ELR (cell line): Measurements from ENCODE around the gene TRIM60.
"Not testable (repeated sequence)": the region's sequence is repeated elsewhere in the genome, so short reads cannot be mapped to it uniquely, and the experiment has no call there.

ENCODE experiments used
- DNase-seq: peaks from one replicate; pipeline ENCODE4 v3.0.0-alpha.2; 2015; ENCODE audit warnings: low read depth

The TRIM60 gene

DNA sequence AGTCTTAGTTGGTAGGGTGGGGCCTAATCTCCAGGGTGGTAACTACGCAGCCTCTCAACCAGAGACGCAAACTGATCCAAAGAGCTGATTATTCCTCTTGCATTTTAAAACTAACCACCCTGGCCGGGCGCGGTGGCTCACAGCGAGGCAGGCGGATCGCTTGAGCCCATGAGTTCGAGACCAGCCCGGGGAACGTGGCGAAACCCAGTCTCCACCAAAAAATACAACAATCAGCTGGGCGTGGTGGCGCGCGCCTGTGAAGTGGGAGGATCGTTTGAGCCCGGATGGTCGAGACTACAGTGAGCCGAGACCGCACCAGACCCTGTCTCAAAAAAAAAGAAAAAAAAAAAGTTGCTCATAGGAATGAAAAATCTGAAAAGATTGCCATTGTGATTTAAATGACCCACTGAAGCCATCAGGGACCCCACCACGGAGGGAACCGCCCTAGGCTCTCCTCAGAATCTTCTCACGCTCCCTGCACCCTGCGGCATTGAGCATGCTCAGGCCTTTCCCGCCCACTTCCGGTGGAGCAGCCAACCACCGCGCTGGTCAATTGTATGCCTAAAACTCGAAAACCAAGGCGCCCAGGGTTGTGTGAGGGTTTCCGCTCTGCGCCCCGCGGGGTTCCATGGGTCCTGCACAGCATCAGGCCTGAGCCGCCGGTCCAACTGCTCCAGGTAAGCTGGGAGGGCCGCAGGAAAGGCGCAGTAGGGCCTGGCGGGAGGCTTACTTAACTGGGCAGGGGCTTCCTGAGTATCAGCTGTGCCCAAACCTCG lies at the start of gene TRIM60:
Gene TRIM60, plus strand, starts transcription at position 564 of the 776 bp plus-strand sequence. CDS start 8,074 bp downstream, outside the sequence.
- DNase-seq, result no peak

DNA sequence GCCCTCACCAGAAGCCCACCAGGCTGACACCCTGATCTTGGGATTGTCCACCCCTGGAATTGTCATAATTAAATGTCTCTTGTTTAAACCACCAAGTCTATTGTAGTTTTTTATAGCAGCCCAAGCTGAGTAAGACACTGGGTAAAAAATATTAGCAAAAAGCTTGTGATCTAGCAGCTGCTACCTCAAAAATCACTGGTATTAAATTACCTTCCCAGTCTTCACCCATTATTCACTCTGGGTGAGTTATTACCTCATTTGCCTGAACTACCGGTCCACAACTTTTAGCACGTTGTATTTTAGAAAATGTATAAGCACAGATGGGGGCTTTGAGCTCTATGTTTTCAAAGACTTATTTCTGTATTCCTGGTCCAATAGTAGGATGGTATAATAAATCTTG lies 42.3 kb upstream of the TRIM60 start:
- DNase-seq, result no peak

DNA sequence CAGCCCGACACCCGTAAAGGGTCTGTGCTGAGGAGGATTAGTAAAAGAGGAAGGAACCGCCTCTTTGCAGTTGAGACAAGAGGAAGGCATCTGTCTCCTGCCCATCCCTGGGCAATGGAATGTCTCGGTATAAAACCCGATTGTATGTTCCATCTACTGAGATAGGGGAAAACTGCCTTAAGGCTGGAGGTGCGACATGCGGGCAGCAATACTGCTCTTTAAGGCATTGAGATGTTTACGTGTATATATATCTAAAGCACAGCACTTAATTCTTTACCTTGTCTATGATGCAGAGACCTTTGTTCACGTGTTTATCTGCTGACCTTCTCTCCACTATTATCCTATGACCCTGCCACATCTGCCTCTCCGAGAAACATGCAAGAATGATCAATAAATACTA lies 41.0 kb upstream of the TRIM60 start:
- DNase-seq, result not testable (repeated sequence)

DNA sequence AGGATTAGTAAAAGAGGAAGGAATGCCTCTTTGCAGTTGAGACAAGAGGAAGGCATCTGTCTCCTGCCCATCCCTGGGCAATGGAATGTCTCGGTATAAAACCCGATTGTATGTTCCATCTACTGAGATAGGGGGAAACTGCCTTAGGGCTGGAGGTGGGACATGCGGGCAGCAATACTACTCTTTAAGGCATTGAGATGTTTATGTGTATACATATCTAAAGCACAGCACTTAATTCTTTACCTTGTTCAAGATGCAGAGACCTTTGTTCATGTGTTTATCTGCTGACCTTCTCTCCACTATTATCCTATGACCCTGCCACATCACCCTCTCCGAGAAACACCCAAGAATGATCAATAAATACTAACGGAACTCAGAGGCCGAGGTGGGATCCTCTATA lies 35.7 kb upstream of the TRIM60 start:
- DNase-seq, result not testable (repeated sequence)

DNA sequence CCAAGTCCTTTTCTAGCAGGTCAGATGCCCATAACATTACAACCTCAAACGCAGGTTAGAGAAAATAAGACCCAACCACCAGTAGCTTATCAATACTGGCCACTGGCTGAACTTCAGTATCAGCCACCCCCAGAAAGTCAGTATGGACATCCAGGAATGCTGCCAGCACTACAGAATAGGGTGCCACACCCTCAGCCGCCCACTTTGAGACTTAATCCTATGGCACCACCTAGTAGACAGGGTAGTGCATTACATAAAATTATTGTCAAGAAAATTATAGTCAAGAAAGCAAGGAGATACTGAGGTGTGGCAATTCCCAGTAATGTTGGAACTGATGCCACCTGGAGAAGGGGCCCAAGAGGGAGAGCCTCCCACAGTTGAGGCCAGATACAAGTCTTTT lies 34.5 kb upstream of the TRIM60 start:
- peak; percentile 24 for DNase-seq

DNA sequence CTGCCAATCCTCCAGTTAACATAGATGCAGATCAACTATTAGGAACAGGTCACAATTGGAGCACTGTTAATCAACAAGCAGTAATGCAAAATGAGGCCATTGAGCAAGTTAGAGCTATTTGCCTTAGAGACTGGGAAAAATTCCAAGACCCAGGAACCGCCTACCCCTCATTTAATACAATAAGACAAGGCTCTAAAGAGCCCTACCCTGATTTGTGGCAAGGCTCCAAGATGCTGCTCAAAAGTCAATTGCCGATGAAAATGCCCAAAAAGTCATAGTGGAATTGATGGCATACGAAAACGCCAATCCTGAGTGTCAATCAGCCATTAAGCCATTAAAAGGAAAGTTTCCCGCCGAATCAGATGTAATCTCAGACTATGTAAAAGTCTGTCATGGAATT lies 33.9 kb upstream of the TRIM60 start:
- no peak for DNase-seq

DNA sequence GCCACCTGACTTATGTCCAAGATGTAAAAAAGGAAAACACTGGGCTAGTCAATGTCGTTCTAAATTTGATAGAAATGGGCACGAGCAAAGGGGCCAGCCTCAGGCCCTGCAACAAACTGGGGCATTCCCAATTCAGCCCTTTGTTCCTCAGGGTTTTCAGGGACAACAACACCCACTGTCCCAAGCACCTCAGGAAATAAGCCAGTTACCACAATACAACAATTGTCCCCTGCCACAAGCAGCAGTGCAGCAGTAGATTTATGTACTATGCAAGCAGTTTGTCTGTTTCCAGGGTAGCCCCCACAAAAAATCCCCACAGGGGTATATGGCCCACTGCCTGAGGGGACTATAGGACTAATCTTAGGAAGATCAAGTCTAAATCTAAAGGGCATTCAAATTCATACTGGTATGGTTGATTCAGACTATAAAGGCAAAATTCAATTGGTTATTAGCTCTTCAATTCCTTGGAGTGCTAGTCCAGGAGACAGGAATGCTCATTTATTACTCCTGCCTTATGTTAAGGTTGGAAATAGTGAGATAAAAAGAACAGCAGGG lies 33.2 kb upstream of the TRIM60 start:
- not testable (repeated sequence) for DNase-seq

DNA sequence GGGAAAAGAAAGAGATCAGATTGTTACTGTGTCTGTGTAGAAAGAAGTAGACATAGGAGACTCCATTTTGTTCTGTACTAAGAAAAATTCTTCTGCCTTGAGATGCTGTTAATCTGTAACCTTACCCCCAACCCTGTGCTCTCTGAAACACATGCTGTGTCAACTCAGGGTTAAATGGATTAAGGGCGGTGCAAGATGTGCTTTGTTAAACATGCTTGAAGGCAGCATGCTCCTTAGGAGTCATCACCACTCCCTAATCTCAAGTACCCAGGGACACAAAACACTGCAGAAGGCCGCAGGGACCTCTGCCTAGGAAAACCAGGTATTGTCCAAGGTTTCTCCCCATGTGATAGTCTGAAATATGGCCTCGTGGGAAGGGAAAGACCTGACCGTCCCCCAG lies 29.8 kb upstream of the TRIM60 start:
- not testable (repeated sequence) for DNase-seq

DNA sequence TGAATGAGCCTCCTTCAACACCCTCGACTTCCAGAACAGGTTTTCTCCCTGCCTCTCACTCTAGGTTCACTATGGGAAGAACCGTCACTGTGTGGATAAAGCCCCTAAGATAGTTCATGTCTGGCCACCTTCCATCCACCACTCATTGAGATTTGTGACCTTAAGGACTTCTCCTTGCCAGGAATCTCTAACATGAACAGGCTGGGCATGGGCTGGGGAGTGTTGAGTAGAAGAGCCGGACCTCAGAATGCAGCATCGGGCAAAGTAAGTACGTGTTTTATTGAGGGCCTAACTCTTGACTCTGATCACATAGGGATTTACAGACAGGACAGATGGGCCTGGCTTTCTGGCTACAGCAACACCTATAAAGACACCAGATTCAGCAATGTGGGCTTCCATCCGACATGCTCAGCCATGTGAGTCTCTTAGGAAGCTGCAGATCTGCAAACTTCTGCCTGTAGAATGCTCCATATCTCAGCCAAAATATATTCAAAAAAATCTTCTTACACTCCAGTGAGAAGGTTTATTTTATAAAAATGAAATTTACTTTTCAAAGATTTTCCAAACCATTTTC lies 26.4 kb upstream of the TRIM60 start:
- no peak for DNase-seq

DNA sequence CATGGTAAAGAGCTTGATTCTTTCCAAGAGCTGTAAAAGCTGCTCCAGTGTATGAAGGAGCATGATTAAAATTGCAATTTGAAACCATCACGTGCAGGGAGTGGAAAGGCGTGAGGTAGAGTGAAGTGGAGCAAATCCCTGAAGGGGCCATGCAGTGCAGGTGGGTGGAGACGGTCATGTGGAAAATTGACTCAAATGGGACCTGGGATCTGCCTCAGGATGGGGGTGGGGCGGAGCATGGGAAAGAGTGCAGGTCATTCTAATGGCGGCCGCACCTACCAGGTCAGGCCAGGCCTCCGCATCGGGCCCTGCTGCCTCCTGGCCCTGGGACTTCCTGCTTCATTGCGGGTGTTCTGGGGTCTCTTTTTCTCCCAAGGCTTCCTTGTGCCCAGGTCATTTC lies 25.3 kb upstream of the TRIM60 start:
- DNase-seq, result no peak

DNA sequence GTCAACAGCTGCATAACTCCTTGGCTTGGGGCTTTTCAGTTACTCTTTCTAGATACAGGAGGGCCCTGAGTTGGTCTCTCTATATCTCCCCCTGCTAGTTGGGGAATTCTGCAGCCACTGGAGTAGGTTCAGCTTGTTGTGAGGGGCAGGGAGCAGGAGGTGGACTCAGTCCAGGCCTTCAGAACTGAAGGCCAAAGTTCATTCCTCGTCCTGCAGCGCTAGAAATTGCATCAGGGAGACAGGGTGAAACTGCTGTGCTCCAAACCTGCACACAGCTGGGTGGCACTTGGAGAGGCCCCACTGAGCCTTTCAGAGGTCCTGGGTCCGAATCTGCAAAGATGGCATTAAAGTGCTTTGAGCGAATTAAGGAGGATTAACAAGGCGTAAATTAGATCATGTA lies 24.9 kb upstream of the TRIM60 start:
- no peak for DNase-seq

DNA sequence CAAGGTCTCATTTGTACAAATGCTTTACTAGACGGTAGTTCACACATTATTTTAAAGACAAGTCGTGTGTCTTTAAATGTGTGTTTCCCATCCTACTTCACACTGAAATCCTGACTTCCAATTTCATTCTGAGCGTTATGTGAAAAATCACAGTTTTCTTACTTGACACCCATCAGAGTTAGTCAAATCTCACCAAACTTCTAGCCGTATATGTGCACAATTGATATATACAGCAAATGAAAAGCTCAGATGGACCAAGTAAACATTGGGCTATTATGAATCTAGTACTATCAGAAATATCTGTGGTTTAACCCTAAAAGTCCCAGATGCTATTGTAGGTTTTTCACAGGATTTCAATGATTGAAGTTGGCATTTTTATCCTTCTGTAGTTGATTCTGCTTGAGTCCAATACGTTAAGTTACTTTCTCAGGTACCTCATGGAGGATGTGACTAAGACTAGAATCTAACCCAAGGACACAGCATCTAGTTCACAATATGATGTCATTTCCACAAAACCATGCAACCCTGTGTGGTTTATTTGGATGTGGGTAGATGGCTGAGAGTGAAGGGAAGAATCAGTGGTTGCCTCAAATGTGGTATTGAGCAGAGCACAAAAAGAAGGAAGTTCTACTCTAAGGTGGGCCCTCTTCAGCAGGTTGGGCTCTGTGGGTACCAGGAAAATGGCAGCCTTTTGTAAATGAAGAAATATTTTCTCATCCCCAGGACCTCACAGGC lies 22.1 kb upstream of the TRIM60 start:
- DNase-seq, result no peak

DNA sequence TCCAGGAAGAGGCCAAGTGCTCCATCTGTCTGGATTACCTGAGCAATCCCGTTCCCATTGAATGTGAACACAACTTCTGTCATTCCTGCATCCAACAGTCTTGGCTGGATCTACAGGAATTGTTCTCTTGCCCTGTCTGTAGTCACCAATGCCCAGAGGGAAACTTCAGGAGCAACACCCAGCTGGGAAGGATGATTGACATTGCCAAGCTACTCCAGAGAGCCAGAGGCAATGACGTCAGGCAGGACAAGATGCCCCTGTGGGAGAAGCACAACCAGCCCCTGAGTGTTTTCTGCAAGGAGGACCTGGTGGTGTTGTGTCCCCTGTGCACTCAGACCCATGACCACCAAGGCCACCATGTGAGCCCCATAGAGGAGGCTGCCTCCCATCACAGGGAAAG lies 21.3 kb upstream of the TRIM60 start:
- no peak for DNase-seq

DNA sequence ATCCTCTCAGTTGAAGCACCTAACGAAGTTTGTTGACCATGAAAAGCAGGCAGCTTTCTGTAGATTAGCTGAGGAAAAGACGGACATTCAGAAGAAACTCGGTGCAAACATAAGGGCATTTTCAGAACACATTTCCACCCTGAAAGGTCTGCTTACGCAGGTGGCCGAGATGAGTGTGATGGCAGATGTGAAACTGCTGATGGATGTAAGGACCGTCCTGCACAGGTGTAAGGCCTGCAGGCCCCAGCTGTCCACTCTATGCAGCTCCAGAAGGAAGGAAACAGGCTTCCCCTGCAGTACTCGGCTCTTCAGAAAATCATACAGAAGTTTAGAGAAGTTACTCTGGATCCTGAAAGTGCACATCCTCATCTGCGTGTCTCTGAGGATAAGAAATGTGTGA lies 20.8 kb upstream of the TRIM60 start:
- no peak for DNase-seq

DNA sequence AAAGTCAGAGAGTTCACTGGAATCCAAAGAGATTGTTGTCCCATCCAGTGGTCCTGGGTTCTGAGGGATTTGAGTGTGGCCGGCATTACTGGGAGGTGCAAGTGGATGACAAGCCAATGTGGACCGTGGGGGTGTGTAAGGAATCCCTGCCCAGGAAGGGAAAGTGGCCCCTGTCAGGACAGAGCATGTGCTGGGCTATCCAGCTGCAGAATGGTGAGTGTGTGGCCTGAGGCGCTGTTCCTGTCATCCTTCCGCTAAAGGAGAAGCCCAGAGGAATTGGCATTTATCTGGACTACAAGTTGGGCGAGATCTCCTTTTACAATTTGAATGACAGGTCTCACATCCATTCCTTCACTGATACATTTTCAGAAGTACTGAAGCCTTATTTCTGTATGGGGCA lies 20.4 kb upstream of the TRIM60 start:
- peak; percentile 4 for DNase-seq

DNA sequence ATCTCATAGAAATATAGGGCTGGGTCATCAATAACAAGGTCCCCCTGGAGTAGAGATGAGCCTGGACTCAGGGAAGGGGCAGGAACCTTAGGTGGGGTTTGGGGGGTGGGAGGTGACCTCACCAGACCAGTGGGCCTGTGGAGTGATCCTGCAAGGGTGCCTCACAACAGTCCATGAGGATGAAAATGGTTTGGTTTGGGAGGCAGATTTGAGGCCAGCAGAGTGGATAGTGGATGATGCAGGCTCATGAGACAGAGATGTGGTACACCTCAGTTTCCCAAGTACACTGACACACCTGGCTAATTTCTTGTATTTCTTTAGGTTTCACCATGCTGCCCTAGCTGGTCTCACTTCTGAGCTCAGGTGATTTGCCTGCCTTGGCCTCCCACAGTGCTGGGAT lies 18.1 kb upstream of the TRIM60 start:
- DNase-seq, result no peak

DNA sequence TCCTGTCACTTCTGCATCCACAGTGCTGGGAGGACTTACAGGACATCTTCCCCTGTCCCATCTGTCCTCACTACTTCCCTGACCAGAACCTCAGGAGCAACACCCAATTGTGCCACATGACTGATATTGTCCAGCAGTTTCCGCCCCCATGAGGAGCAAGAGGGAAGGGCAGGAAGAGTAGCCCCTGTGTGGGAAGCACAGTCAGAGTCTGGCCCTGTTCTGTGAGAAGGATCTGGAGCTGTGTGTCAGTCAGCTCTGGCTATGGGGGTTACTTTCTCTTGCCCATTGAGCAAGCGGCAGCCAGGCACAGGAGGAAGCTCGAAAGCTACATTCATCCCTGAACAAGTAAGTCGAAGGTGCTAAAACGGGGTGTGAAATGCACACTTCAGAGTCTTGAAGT lies 14.8 kb upstream of the TRIM60 start:
- peak; percentile 10 for DNase-seq

DNA sequence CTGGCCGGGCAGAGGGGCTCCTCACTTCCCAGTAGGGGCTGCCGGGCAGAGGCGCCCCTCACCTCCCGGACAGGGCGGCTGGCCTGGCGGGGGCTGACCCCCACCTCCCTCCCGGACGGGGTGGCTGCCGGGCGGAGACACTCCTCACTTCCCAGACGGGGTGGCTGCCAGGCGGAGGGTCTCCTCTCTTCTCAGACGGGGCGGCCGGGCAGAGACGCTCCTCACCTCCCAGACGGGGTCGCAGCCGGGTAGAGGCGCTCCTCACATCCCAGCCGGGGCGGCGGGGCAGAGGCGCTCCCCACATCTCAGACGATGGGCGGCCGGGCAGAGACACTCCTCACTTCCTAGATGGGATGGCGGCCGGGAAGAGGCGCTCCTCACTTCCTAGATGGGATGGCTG lies 11.8 kb upstream of the TRIM60 start:
- DNase-seq, result not testable (repeated sequence)

DNA sequence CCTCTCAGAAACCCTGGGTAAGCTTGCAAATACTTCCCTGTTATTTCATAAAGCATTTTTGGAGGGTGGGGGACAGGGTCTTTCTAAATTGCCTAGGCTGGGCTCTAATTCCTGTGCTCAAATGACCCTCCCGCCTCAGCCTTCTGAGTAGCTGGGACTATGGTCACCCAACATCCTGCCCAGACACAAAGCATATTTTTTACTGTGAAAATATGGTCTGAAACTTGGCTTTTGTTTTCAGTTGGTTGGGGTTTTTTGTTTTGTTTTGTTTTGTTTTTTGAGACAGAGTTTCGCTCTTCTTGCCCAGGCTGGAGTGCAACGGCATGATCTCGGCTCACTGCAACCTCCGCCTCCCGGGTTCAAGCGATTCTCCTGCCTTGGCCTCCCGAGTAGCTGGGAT lies 6.0 kb upstream of the TRIM60 start:
- DNase-seq, result not testable (repeated sequence)

DNA sequence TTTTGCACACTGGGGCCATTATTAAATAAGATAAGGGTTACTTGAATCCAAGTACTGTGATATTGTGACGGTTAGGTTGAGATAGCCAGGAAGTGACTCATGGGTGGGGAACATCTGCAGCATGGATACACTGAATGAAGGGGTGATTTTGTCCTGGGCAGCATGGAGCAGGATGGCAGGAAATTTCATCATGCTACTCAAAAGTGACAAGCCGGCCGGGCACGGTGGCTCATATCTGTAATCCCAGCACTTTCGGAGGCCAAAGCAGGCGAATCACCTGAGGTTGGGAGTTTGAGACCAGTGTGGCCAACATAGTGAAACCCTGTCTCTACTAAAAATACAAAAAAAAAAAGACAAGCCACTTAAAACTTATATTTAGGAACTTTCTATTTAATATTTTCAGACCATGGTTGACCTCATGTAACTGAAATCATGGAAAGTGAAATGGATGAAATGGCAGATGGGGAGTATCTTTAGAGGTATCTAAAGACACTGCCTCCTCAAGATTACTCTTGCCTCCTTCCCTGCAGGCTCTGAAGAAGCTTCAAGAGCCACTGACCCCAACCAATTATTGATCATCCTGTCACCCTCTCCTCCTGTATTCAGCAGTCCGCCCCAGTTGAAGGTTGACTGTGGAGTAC lies 3.9 kb upstream of the TRIM60 start:
- peak; percentile 7 for DNase-seq

DNA sequence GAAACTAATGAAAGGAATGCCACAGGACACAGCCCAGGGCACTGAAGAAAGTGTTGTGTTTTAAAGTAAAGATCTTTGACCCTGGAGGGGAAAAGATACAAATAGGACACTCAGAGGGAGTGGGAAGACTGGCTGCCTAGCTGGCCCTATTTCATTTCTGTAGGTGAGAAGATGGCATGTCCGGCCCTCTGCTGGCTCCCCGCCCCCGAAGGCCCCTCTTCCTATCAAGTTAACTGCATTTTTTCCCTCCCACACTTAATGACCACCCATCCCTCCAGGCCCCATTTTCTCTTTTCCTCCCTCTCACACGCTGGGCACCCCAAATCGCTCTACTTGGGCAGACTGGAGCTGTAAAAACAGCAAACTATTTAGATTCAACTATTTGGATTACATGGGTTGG lies 16.4 kb downstream of the TRIM60 start:
- DNase-seq, result no peak

DNA sequence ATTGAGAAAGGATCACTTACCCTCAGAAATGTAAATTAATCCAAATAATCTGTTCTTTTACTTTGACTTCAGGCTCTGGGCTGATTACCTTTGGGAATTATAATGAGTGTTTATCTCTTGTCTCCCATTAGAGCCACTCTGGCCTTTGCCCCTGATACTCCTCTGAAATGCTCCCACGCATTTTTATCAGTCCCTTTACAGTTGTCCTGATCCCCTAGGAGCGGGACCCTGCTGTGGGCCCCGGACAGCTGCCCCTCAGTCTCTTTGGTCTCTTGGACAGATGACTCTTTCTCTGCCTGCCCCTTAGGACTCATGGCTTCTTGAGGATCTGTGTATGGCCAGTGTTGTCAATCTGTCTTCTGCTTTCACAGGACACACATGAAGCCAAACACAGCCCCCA lies 20.8 kb downstream of the TRIM60 start:
- DNase-seq, result no peak
